ENCODE results near the gene BAZ1A.

DNA sequence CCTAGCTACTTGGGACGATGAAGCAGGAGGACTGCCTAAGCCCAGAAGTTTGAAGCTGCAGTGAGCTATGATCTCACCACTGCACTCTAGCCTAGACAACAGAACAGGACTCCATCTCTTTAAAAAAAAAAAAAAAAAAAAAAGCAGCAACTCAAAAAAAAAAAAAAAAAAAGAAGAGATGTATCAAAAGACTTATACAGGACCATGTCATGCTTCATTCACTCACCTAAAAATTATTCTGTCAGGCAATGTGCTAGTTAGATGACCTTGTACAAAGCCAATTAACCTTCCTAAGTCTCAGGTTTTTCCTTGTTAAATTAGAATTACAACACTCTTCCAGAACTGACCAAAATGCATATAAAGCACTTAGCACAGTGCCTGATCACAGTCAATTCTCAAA, 50.9 kb downstream of the BAZ1A start:
- TF ChIP-seq, protein P1, sequence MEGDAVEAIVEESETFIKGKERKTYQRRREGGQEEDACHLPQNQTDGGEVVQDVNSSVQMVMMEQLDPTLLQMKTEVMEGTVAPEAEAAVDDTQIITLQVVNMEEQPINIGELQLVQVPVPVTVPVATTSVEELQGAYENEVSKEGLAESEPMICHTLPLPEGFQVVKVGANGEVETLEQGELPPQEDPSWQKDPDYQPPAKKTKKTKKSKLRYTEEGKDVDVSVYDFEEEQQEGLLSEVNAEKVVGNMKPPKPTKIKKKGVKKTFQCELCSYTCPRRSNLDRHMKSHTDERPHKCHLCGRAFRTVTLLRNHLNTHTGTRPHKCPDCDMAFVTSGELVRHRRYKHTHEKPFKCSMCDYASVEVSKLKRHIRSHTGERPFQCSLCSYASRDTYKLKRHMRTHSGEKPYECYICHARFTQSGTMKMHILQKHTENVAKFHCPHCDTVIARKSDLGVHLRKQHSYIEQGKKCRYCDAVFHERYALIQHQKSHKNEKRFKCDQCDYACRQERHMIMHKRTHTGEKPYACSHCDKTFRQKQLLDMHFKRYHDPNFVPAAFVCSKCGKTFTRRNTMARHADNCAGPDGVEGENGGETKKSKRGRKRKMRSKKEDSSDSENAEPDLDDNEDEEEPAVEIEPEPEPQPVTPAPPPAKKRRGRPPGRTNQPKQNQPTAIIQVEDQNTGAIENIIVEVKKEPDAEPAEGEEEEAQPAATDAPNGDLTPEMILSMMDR (IDR thresholded peaks at IDR 0.05; ENCODE audit: low read depth, low read length, missing input control) = no peak
- TF ChIP-seq JUND (IDR thresholded peaks at IDR 0.05) (no peak), NR2F2 (IDR thresholded peaks at IDR 0.05) (no peak), TAF1 (conservative IDR thresholded peaks at IDR 0.05) (no peak), GABPA (IDR thresholded peaks at IDR 0.05 in 1 of 2, conservative IDR thresholded peaks at IDR 0.05 in 1 of 2) (no peak), RXRA (IDR thresholded peaks at IDR 0.05) (no peak), RAD21 (IDR thresholded peaks at IDR 0.05) (no peak)
- TF ChIP-seq, protein P2, sequence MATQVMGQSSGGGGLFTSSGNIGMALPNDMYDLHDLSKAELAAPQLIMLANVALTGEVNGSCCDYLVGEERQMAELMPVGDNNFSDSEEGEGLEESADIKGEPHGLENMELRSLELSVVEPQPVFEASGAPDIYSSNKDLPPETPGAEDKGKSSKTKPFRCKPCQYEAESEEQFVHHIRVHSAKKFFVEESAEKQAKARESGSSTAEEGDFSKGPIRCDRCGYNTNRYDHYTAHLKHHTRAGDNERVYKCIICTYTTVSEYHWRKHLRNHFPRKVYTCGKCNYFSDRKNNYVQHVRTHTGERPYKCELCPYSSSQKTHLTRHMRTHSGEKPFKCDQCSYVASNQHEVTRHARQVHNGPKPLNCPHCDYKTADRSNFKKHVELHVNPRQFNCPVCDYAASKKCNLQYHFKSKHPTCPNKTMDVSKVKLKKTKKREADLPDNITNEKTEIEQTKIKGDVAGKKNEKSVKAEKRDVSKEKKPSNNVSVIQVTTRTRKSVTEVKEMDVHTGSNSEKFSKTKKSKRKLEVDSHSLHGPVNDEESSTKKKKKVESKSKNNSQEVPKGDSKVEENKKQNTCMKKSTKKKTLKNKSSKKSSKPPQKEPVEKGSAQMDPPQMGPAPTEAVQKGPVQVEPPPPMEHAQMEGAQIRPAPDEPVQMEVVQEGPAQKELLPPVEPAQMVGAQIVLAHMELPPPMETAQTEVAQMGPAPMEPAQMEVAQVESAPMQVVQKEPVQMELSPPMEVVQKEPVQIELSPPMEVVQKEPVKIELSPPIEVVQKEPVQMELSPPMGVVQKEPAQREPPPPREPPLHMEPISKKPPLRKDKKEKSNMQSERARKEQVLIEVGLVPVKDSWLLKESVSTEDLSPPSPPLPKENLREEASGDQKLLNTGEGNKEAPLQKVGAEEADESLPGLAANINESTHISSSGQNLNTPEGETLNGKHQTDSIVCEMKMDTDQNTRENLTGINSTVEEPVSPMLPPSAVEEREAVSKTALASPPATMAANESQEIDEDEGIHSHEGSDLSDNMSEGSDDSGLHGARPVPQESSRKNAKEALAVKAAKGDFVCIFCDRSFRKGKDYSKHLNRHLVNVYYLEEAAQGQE (IDR thresholded peaks at IDR 0.05) = no peak
- TF ChIP-seq, protein P3, sequence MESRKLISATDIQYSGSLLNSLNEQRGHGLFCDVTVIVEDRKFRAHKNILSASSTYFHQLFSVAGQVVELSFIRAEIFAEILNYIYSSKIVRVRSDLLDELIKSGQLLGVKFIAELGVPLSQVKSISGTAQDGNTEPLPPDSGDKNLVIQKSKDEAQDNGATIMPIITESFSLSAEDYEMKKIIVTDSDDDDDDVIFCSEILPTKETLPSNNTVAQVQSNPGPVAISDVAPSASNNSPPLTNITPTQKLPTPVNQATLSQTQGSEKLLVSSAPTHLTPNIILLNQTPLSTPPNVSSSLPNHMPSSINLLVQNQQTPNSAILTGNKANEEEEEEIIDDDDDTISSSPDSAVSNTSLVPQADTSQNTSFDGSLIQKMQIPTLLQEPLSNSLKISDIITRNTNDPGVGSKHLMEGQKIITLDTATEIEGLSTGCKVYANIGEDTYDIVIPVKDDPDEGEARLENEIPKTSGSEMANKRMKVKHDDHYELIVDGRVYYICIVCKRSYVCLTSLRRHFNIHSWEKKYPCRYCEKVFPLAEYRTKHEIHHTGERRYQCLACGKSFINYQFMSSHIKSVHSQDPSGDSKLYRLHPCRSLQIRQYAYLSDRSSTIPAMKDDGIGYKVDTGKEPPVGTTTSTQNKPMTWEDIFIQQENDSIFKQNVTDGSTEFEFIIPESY (IDR thresholded peaks at IDR 0.05) = no peak

Measured in liver (tissue), 3 donors.